ENCODE data around the gene ISL2. TPM values are rescaled to one million over a fixed set of nuclear protein-coding genes. Genes with fewer than 3 reads are reported as not detected.
A peak's percentile ranks its signal among the peaks of the same experiment; 100 is the strongest.

Gene ISL2
- total RNA-seq, 1 experiment from 2014 or later, result 3.6 TPM

- Histone ChIP-seq H3K4me3 (no peak overlapping the region), H3K27me3 (no peaks in the 10 kb centered on the region), H3K9me3 (no peaks in the 10 kb centered on the region), H3K36me3 (no peaks in the 10 kb centered on the region)
- no peak for DNase-seq
Observed at GRCh38 chr15:76321171-76321570, 15.4 kb upstream of the ISL2 start.

- Histone ChIP-seq H3K9me3 (no peaks in the 10 kb centered on the region), H3K36me3 (no peaks in the 10 kb centered on the region), H3K4me3 (no peak overlapping the region), H3K27me3 (no peaks in the 10 kb centered on the region)
- no peak for DNase-seq
Observed at GRCh38 chr15:76321602-76322001, 15.0 kb upstream of the ISL2 start.

GRCh38 chr15:76324066-76324465 lies 12.5 kb upstream of the ISL2 start:
- Histone ChIP-seq H3K36me3 (no peaks in the 10 kb centered on the region), H3K27me3 (no peaks in the 10 kb centered on the region), H3K9me3 (no peaks in the 10 kb centered on the region), H3K4me3 (no peak overlapping the region)
- no peak for DNase-seq

- no peaks in the 10 kb centered on the region for H3K9me3 ChIP-seq
Observed at GRCh38 chr15:76325704-76326103, 10.9 kb upstream of the ISL2 start.

GRCh38 chr15:76327191-76328105 lies 9.1 kb upstream of the ISL2 start:
- Histone ChIP-seq H3K9me3 (no peaks in the 10 kb centered on the region), H3K4me3 (no peak overlapping the region), H3K36me3 (no peaks in the 10 kb centered on the region), H3K27me3 (no peaks in the 10 kb centered on the region)
- DNase-seq, result peak; percentile 55

More at GRCh38 chr15:76325704-76326103, 10.9 kb upstream of the ISL2 start:
- DNase-seq, result no peak
- no peaks in the 10 kb centered on the region for H3K27me3 ChIP-seq
- no peak overlapping the region for H3K4me3 ChIP-seq
- no peaks in the 10 kb centered on the region for H3K36me3 ChIP-seq

GRCh38 chr15:76328106-76328696 lies 8.4 kb upstream of the ISL2 start:
- Histone ChIP-seq H3K4me3 (no peak overlapping the region), H3K36me3 (no peaks in the 10 kb centered on the region), H3K27me3 (no peaks in the 10 kb centered on the region), H3K9me3 (no peaks in the 10 kb centered on the region)
- no peak for DNase-seq

- no peak for DNase-seq
- H3K36me3 ChIP-seq, result no peaks in the 10 kb centered on the region
- H3K27me3 ChIP-seq, result no peaks in the 10 kb centered on the region
- no peaks in the 10 kb centered on the region for H3K9me3 ChIP-seq
- no peak overlapping the region for H3K4me3 ChIP-seq
Observed at GRCh38 chr15:76328958-76329357, 7.6 kb upstream of the ISL2 start.

GRCh38 chr15:76330080-76330680 lies 6.4 kb upstream of the ISL2 start:
- Histone ChIP-seq H3K9me3 (no peaks in the 10 kb centered on the region), H3K4me3 (no peak overlapping the region), H3K27me3 (no peaks in the 10 kb centered on the region), H3K36me3 (no peaks in the 10 kb centered on the region)
- DNase-seq, result peak; percentile 59

- Histone ChIP-seq H3K9me3 (no peaks in the 10 kb centered on the region), H3K4me3 (no peak overlapping the region), H3K36me3 (no peaks in the 10 kb centered on the region), H3K27me3 (no peaks in the 10 kb centered on the region)
- no peak for DNase-seq
Observed at GRCh38 chr15:76332796-76333195, 3.8 kb upstream of the ISL2 start.

GRCh38 chr15:76333309-76333708 lies 3.3 kb upstream of the ISL2 start:
- Histone ChIP-seq H3K4me3 (no peak overlapping the region), H3K36me3 (no peaks in the 10 kb centered on the region), H3K9me3 (no peaks in the 10 kb centered on the region), H3K27me3 (no peaks in the 10 kb centered on the region)
- DNase-seq, result no peak

- H3K4me3 ChIP-seq, result no peak overlapping the region
- H3K9me3 ChIP-seq, result no peaks in the 10 kb centered on the region
- H3K36me3 ChIP-seq, result no peaks in the 10 kb centered on the region
- no peak for DNase-seq
- H3K27me3 ChIP-seq, result no peaks in the 10 kb centered on the region
Observed at GRCh38 chr15:76333720-76334437, 2.7 kb upstream of the ISL2 start.

GRCh38 chr15:76334438-76335306 lies 1.9 kb upstream of the ISL2 start:
- Histone ChIP-seq H3K4me3 (no peak overlapping the region), H3K27me3 (no peaks in the 10 kb centered on the region), H3K9me3 (no peaks in the 10 kb centered on the region), H3K36me3 (no peaks in the 10 kb centered on the region)
- no peak for DNase-seq

GRCh38 chr15:76335307-76336253 lies 993 bp upstream of the ISL2 start:
- no peaks in the 10 kb centered on the region for H3K9me3 ChIP-seq
- no peaks in the 10 kb centered on the region for H3K36me3 ChIP-seq
- no peak for DNase-seq
- H3K27me3 ChIP-seq, result no peaks in the 10 kb centered on the region
- peak overlapping the region; percentile 58 for H3K4me3 ChIP-seq

GRCh38 chr15:76337059-76337695 lies 604 bp downstream of the ISL2 start:
- Histone ChIP-seq H3K27me3 (no peaks in the 10 kb centered on the region), H3K9me3 (no peaks in the 10 kb centered on the region), H3K36me3 (no peaks in the 10 kb centered on the region; the same call in 1 of the 2 replicates), H3K4me3 (peak overlapping the region; percentile 58)
- DNase-seq, result peak; percentile 41

Measured in MG63 (cell line).